Skeletal muscle tissue (tissue), 4 donors: ENCODE results near the gene CACNG8. TPM values are rescaled to one million over a fixed set of nuclear protein-coding genes. Genes with fewer than 3 reads are reported as not detected.

Experiments used
- H3K27ac ChIP-seq: one replicate; pipeline ENCODE4 v1.7.0; 2013; ENCODE audit warnings: mild to moderate bottlenecking, low read depth, low read length, inconsistent platforms
- H3K27me3 ChIP-seq, 3 donors: one replicate each; pipeline ENCODE4 v1.7.0; 2013; ENCODE audit warnings: low read length in 3 of 3; ENCODE audit not compliant: control insufficient read depth in 3 of 3, insufficient read depth in 3 of 3
- H3K36me3 ChIP-seq, 3 donors: one replicate each; pipeline ENCODE4 v1.7.0; 2013; ENCODE audit warnings: low read length in 3 of 3; ENCODE audit not compliant: control insufficient read depth in 3 of 3, insufficient read depth in 3 of 3
- H3K4me1 ChIP-seq, 3 donors: one replicate each; pipeline ENCODE4 v1.7.0; 2013; ENCODE audit warnings: low read length in 3 of 3, mild to moderate bottlenecking in 3 of 3; ENCODE audit not compliant: control insufficient read depth in 3 of 3, insufficient read depth in 3 of 3
- H3K4me3 ChIP-seq, 3 donors: one replicate each; pipeline ENCODE4 v1.7.0; 2013; ENCODE audit warnings: low read length in 3 of 3
- H3K9ac ChIP-seq, 3 donors: one replicate each; pipeline ENCODE4 v1.7.0; 2013; ENCODE audit warnings: low read length in 3 of 3, mild to moderate bottlenecking in 3 of 3, moderate library complexity in 2 of 3, low read depth in 1 of 3
- H3K9me3 ChIP-seq, 3 donors: one replicate each; pipeline ENCODE4 v1.7.0; 2013; ENCODE audit warnings: low read length in 3 of 3; ENCODE audit not compliant: control insufficient read depth in 3 of 3
- total RNA-seq: library from RNA; depleted of rRNA; stranded (reverse); fragments of >200 nt; gene quantifications from one replicate; pipeline ENCODE4 v1.2.3, GENCODE V29; 2014
- donor health status: Osteomylitis.

Gene CACNG8
- total RNA-seq, 1 donor from 2014 or later, result under 0.01 TPM

DNA sequence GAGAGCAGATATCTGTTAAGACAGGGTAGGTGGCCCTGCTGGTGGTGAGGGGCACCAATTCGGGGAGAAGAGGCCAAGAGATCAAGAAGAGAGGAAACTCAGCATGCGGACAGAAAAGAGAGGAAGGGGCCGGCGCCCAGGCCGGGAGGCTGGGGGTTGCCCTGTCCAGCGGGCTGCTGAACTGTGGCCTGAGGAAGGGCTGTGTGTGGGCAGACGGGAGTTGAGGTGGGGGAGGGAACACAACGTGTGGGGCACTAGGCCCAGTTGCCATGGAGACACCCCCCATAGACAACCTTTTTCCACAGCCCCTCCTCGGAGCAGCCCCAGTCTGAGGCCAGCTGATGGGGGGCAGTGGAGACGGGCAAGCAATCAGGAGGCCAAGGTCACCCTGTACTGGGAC, 2.5 kb upstream of the CACNG8 start:
- Histone ChIP-seq H3K27me3 (peaks cover 59 to 71% (median 63%) of the 10 kb centered on the region in 3 donors), H3K27ac (no peak overlapping the region), H3K9me3 (no peaks in the 10 kb centered on the region), H3K9ac (no peak overlapping the region), H3K4me3 (no peak overlapping the region), H3K36me3 (no peaks in the 10 kb centered on the region), H3K4me1 (peaks cover 0 to 7% (median 3%) of the 10 kb centered on the region in 3 donors)

DNA sequence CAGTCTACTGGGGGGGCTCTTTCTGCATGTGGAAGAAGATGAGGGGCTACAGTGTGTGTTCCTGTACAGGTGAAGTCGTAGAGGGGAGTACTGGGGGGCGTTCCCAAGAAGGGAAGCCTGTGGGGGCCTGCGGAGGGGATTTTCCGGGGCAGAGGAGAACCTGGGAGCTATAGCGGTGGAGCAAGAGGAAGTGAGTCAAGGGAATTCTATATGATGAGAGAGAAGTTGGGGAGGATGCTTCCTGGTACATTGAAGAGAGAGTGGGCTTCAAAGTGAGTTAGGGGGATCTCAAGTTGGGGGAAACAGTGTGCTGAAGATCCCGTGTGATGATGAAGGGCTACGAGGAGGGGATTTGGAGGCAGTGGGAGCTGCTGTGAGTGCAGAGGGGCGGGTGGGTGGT, 1.9 kb upstream of the CACNG8 start:
- Histone ChIP-seq H3K9me3 (no peaks in the 10 kb centered on the region), H3K9ac (no peak overlapping the region), H3K27ac (no peak overlapping the region), H3K27me3 (peaks cover 61 to 72% (median 66%) of the 10 kb centered on the region in 3 donors), H3K4me1 (peaks cover 0 to 8% (median 3%) of the 10 kb centered on the region in 3 donors), H3K4me3 (no peak overlapping the region), H3K36me3 (no peaks in the 10 kb centered on the region)

DNA sequence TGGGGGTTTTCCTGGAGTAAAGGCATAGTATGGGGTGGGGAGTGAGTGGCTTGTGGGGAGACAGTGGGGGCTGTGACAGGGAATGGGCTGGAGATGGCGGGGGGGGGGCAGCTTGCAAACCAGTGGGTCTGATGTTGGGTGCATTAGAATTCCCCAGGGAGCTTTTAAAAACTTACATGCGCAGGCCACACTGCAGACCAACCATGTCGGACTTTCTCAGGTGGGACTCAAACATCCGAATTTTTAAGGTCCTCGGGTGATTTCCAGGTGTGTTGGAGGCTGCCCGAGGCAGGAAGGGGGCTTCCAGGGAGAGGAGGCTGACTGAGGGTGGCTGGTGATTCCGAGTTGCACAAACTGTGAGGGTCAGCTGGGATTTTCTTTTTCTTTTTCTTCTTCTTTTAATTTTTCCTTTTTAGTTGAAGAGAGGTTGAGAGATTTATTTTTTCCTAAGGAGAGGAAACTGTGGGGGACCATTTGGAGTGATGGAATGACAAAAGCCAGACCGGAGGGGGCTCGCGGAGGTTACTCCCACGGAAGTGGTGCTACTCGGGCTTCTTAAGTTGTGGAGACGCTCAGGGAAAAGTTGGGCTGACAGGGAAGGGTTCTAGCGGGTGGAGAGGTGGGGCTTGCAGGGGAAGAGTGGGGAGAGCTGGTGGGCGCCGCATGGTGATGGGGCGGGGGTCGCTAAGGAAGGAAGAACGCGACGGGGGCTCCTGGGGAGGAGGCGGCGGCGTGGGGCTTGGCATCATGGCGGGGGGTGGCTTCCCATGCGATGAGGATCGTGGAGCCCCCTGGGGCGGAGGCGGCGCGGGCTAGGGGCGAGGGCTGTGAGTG, 997 bp upstream of the CACNG8 start:
- Histone ChIP-seq H3K9ac (no peak overlapping the region), H3K9me3 (no peaks in the 10 kb centered on the region), H3K36me3 (no peaks in the 10 kb centered on the region), H3K4me1 (peaks cover 0 to 8% (median 3%) of the 10 kb centered on the region in 3 donors), H3K27me3 (peaks cover 61 to 68% (median 65%) of the 10 kb centered on the region in 3 donors), H3K4me3 (no peak overlapping the region), H3K27ac (no peak overlapping the region)

DNA sequence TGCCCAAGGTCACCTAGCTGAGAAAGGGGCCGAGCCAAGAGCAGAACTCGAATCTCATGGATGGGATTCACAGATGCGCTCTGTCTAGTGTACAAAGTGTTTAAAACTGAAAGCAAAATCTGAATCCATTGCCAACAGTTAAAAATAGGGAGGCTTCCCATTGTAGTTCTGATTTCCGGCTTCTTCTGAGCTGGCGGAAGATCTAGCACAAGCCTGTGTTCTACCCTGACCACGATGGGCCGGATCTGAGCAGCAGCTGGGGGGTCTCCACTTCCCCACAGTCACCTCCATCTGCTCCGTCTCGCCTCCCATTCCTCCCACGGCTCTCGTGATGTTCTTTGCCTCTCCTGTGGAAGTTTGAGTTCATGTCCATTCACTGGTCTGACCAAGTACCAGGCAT, 2.4 kb downstream of the CACNG8 start:
- Histone ChIP-seq H3K4me1 (peaks cover 0 to 8% (median 3%) of the 10 kb centered on the region in 3 donors), H3K27ac (no peak overlapping the region), H3K27me3 (peaks cover 37 to 43% (median 39%) of the 10 kb centered on the region in 3 donors), H3K36me3 (no peaks in the 10 kb centered on the region), H3K9ac (no peak overlapping the region), H3K9me3 (no peaks in the 10 kb centered on the region), H3K4me3 (peak overlapping the region; percentile 2 to 46 (median 27))

DNA sequence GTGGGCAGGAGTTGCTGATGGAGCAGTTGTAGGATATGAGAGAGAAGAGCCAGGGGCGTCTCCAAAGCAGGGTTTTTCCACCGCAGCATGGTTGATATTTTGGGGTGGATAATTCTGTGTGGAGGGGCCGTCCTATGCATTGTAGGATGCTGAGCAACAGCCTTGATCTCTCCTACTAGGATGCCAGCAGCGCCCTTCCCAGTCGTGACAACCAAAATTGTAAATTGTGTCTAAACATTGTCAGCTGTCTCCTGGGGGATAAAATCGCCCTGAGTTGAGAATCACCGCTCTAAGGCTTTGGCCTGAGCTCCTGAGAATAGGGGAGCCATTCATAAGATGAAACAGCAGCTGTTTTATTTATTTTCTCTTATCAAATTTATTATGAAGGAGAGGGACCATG, 4.2 kb downstream of the CACNG8 start:
- Histone ChIP-seq H3K4me3 (no peak overlapping the region), H3K9me3 (no peaks in the 10 kb centered on the region), H3K27me3 (peaks cover 21 to 31% (median 23%) of the 10 kb centered on the region in 3 donors)

DNA sequence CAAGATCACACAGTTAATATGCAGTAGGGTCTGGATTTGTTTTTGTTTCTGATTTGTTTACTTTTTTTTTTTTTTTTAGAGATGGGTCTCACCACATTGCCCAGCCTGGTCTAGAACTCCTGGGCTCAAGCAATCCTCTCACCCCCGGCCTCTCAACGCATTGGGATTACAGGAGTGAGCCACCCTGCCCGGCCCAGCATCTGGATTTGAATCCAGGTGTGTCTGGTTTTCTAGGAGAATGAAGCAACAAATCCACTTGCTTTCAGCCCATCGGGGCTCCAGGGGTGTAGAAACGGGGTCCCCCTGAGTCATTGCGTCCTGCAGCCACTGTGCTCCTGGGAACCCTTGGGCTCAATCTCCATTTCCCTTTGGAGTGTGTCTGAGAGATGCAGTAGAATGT, 6.6 kb downstream of the CACNG8 start:
- Histone ChIP-seq H3K9ac (no peak overlapping the region), H3K4me1 (peaks cover 0 to 8% (median 3%) of the 10 kb centered on the region in 3 donors), H3K27ac (no peak overlapping the region), H3K9me3 (no peaks in the 10 kb centered on the region), H3K27me3 (peaks cover 10 to 18% (median 14%) of the 10 kb centered on the region in 3 donors), H3K4me3 (no peak overlapping the region), H3K36me3 (no peaks in the 10 kb centered on the region)

More for the DNA sequence above, 4.2 kb downstream of the CACNG8 start:
- Histone ChIP-seq H3K9ac (no peak overlapping the region), H3K4me1 (peaks cover 0 to 8% (median 3%) of the 10 kb centered on the region in 3 donors), H3K36me3 (no peaks in the 10 kb centered on the region), H3K27ac (no peak overlapping the region)

DNA sequence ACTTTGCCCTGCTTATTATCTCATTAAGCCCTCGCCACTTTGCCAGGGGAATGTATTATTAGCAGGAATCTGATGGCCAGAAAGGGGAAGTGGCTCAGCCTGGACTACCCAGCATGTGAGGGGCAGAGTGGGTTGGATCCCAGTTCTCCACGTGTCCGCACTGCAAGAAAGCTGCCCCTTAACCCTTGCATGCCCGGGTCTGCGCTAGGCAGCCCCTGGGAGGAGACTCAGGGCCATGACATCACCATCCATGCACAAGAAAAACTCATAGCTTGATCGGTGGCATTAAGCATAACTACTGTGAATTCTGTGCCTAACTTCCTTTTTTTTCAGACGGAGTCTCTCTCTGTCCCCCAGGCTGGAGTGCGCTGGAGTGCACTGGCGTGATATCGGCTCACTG, 8.9 kb downstream of the CACNG8 start:
- Histone ChIP-seq H3K9ac (no peak overlapping the region), H3K9me3 (no peaks in the 10 kb centered on the region), H3K36me3 (no peaks in the 10 kb centered on the region), H3K4me3 (no peak overlapping the region), H3K27ac (no peak overlapping the region), H3K4me1 (no peaks in the 10 kb centered on the region), H3K27me3 (peaks cover 0 to 10% (median 7%) of the 10 kb centered on the region in 3 donors)

DNA sequence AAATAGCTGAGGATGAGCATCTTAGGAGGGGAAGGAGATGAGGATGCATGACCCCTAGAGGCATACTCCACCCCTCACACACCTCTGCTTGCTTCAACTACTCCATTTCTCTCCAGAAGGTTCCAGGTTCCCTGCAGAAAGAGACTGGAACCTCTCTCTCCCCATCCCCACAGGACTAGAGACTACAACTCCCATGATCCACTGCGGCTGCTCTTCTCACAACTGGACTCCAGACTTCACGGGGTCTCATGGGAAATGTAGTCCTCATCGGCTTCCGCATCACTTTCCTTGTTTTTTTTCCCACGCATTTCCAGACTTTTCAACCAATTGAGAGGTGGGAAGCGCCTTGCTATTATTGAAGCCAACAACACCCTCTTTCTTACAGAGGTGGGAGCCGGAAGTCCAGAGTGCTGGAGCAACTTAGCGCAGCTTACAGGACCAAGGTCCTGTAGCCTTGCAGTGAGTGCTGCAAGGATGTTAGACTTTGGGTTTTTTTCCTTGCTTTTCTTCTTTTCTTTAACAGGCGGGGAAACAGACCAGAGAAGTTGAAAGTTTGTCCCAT, 14.8 kb downstream of the CACNG8 start:
- no peak overlapping the region for H3K27ac ChIP-seq
- H3K27me3 ChIP-seq, result peaks cover 12 to 23% (median 16%) of the 10 kb centered on the region in 3 donors
- peak overlapping the region; percentile 54 to 69 (median 65) for H3K4me3 ChIP-seq
- H3K36me3 ChIP-seq, result no peaks in the 10 kb centered on the region
- peak overlapping the region in 1 of 3 donors; percentile 25 for H3K9ac ChIP-seq
- peaks cover 14 to 24% (median 23%) of the 10 kb centered on the region in 3 donors for H3K4me1 ChIP-seq
- H3K9me3 ChIP-seq, result no peaks in the 10 kb centered on the region

DNA sequence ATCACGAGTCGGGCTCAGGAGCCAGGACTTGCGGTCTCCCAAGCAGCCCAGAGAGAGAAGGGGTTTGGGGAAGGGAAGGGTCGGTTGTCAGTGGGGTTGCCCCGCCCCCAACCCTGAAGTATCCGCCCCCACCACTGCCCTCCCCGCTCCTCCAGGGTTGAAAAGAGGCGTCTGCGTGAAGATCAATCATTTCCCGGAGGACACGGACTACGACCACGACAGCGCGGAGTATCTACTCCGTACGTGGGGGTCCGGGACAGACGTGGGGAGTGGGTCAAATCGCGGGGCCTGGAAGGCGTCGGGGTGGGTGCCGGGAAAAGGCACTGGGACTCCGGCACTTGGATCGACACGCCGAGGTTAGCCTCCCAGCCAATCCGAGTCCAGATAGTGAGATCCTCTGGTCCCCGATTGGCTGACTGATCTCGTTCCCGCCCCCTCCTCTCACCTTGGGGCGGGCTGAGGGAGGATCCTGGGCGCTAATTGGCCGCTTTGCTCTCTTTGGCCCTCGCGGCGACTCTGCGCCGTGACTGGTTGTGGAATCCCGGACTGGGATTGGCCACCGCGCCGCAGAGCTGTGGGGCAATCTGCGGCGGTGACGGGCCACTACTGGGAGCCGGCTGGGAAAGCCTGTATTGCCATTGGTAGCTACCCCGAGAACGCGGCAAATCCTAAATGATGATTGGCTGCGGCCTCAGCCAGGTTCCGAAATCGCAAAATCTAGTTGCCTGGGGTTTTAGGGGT, 15.4 kb downstream of the CACNG8 start:
- H3K27ac ChIP-seq, result no peak overlapping the region
- H3K27me3 ChIP-seq, result peaks cover 13 to 16% (median 16%) of the 10 kb centered on the region in 3 donors

More for the DNA sequence above, 15.4 kb downstream of the CACNG8 start:
- Histone ChIP-seq H3K4me3 (peak overlapping the region; percentile 54 to 69 (median 65)), H3K9ac (no peak overlapping the region), H3K4me1 (peaks cover 14 to 24% (median 23%) of the 10 kb centered on the region in 3 donors), H3K9me3 (no peaks in the 10 kb centered on the region), H3K36me3 (no peaks in the 10 kb centered on the region)
